ENCODE data around the gene PPME1.

The PPME1 gene

GRCh38 chr11:74162681-74163467, 8.2 kb upstream of the PPME1 start:
- DNase-seq: no peak

GRCh38 chr11:74168838-74169237, 2.3 kb upstream of the PPME1 start:
- DNase-seq: no peak

- DNase-seq: no peak
Measured at GRCh38 chr11:74169738-74170458, 1.2 kb upstream of the PPME1 start.

- no peak for DNase-seq
Measured at GRCh38 chr11:74171630-74171968, 510 bp downstream of the PPME1 start.

- DNase-seq: no peak
Measured at GRCh38 chr11:74171997-74172396, 908 bp downstream of the PPME1 start.

GRCh38 chr11:74175920-74176319, 4.8 kb downstream of the PPME1 start:
- DNase-seq: no peak

GRCh38 chr11:74179234-74180052, 8.4 kb downstream of the PPME1 start:
- no peak for DNase-seq

GRCh38 chr11:74182635-74183034, 11.5 kb downstream of the PPME1 start:
- no peak for DNase-seq

- DNase-seq: no peak
Measured at GRCh38 chr11:74185285-74185684, 14.2 kb downstream of the PPME1 start.

- no peak for DNase-seq
Measured at GRCh38 chr11:74185695-74186094, 14.6 kb downstream of the PPME1 start.

GRCh38 chr11:74195828-74196227, 24.7 kb downstream of the PPME1 start:
- DNase-seq: no peak

- DNase-seq: no peak
Measured at GRCh38 chr11:74196781-74197486, 25.8 kb downstream of the PPME1 start.

GRCh38 chr11:74203966-74204365, 32.9 kb downstream of the PPME1 start:
- DNase-seq: no peak

GRCh38 chr11:74204701-74205100, 33.6 kb downstream of the PPME1 start:
- no peak for DNase-seq

- no peak for DNase-seq
Measured at GRCh38 chr11:74205181-74205580, 34.1 kb downstream of the PPME1 start.

- no peak for DNase-seq
Measured at GRCh38 chr11:74206746-74207145, 35.7 kb downstream of the PPME1 start.

- no peak for DNase-seq
Measured at GRCh38 chr11:74208507-74208906, 37.4 kb downstream of the PPME1 start.

GRCh38 chr11:74212533-74212932, 41.4 kb downstream of the PPME1 start:
- no peak for DNase-seq

- DNase-seq: no peak
Measured at GRCh38 chr11:74220376-74220775, 49.3 kb downstream of the PPME1 start.

GRCh38 chr11:74221816-74222215, 50.7 kb downstream of the PPME1 start:
- no peak for DNase-seq

GRCh38 chr11:74225565-74225964, 54.5 kb downstream of the PPME1 start:
- DNase-seq: no peak

GRCh38 chr11:74226907-74227306, 55.8 kb downstream of the PPME1 start:
- no peak for DNase-seq

GRCh38 chr11:74232311-74232950, 61.3 kb downstream of the PPME1 start:
- no peak for DNase-seq

Data from DMS153 (cell line).